HepG2 (cell line): Measurements from ENCODE around the gene PEX5L. TPM values are rescaled to one million over a fixed set of nuclear protein-coding genes. Genes with fewer than 3 reads are reported as not detected.
A peak's percentile ranks its signal among the peaks of the same experiment; 100 is the strongest.

Source experiments
- CAMTA2 ChIP-seq: sonication (generic); formaldehyde crosslinking; IDR thresholded peaks from 2 replicates; pipeline ENCODE4 v1.4.0; 2020; ENCODE audit warnings: mild to moderate bottlenecking, missing genetic modification reagents, borderline replicate concordance
- JUN ChIP-seq: sonication (generic); formaldehyde crosslinking; IDR thresholded peaks from 2 replicates; pipeline ENCODE4 v1.4.0; 2020; ENCODE audit warnings: mild to moderate bottlenecking, missing genetic modification reagents
- MBNL3 ChIP-seq: fragments of 250-450 bp; sonication (Bioruptor Pico); conservative IDR thresholded peaks from 2 replicates; pipeline ENCODE4 v1.8.0; 2022; ENCODE audit warnings: mild to moderate bottlenecking, inconsistent platforms
- PITX1 ChIP-seq: sonication (generic); formaldehyde crosslinking; IDR thresholded peaks from 2 replicates; pipeline ENCODE4 v1.5.1; 2020; ENCODE audit warnings: mild to moderate bottlenecking, missing genetic modification reagents
- STAG1 ChIP-seq: sonication (generic); formaldehyde crosslinking; IDR thresholded peaks from 2 replicates; pipeline ENCODE4 v1.4.0; 2020; ENCODE audit warnings: missing genetic modification reagents
- TGIF2 ChIP-seq: IDR thresholded peaks from 2 replicates; pipeline ENCODE4 v1.6.1; 2016; ENCODE audit warnings: control low read depth, missing compliant biosample characterization
- ZNF431 ChIP-seq: sonication (generic); formaldehyde crosslinking; IDR thresholded peaks from 2 replicates; pipeline ENCODE4 v1.9.0; 2022; ENCODE audit warnings: missing genetic modification reagents, low read depth, mild to moderate bottlenecking, borderline replicate concordance
- ZNF460 ChIP-seq: sonication (generic); formaldehyde crosslinking; IDR thresholded peaks from 2 replicates; pipeline ENCODE4 v1.5.1; 2020; ENCODE audit warnings: missing genetic modification reagents, mild to moderate bottlenecking, borderline replicate concordance
- ZNF652 ChIP-seq: IDR thresholded peaks from 2 replicates; pipeline ENCODE4 v1.6.1; 2016; ENCODE audit warnings: low read depth, borderline replicate concordance
- polyA plus RNA-seq, 8 experiments: library from polyadenylated mRNA; depleted of rRNA in 3 of 8; stranded (reverse) in 7 of 8; unstranded in 1 of 8; fragments of >200 nt; fragmentation: Illumina TruSeq in 4 of 8; extraction: Trizol in 4 of 8; gene quantifications; 2 replicates each; pipeline versions ENCODE4 v1.2.1 to v1.2.3, GENCODE V29; 2011 to 2016; ENCODE audit warnings: low read depth in 4 of 8, missing spikeins in 1 of 8, mixed read lengths in 1 of 8; ENCODE audit not compliant: insufficient read depth in 1 of 8
- total RNA-seq, 5 experiments: library from RNA; depleted of rRNA; stranded (reverse); fragments of >200 nt; fragmentation: Illumina TruSeq; extraction: Trizol; gene quantifications; 2 replicates each; pipeline ENCODE4 v1.2.3, GENCODE V29; 2016; ENCODE audit warnings: low read depth in 1 of 5
- TF ChIP-seq, protein P1 (sequence below): sonication (generic); formaldehyde crosslinking; IDR thresholded peaks from 2 replicates; pipeline ENCODE4 v1.5.1; 2020; ENCODE audit warnings: mild to moderate bottlenecking, missing genetic modification reagents, borderline replicate concordance
- TF ChIP-seq, protein P2 (sequence below): sonication (generic); formaldehyde crosslinking; IDR thresholded peaks from 2 replicates; pipeline ENCODE4 v1.4.0; 2020; ENCODE audit warnings: missing genetic modification reagents, mild to moderate bottlenecking, borderline replicate concordance
- TF ChIP-seq, protein P3 (sequence below): sonication (generic); formaldehyde crosslinking; conservative IDR thresholded peaks from 2 replicates; pipeline ENCODE4 v1.8.0; 2022; ENCODE audit warnings: mild to moderate bottlenecking, moderate library complexity, missing genetic modification reagents
- TF ChIP-seq, protein P4 (sequence below): sonication (generic); formaldehyde crosslinking; IDR thresholded peaks from 2 replicates; pipeline ENCODE4 v1.4.0; 2020; ENCODE audit warnings: mild to moderate bottlenecking, low read depth, missing genetic modification reagents
- TF ChIP-seq, protein P5 (sequence below): sonication (generic); formaldehyde crosslinking; IDR thresholded peaks from 2 replicates; pipeline ENCODE4 v1.4.0; 2020; ENCODE audit warnings: missing genetic modification reagents

Gene PEX5L
- total and polyA plus RNA-seq, 2 of the 13 experiments (the other 11 are each of a cell fraction or from before 2014, with no cell fraction given): not detected

DNA sequence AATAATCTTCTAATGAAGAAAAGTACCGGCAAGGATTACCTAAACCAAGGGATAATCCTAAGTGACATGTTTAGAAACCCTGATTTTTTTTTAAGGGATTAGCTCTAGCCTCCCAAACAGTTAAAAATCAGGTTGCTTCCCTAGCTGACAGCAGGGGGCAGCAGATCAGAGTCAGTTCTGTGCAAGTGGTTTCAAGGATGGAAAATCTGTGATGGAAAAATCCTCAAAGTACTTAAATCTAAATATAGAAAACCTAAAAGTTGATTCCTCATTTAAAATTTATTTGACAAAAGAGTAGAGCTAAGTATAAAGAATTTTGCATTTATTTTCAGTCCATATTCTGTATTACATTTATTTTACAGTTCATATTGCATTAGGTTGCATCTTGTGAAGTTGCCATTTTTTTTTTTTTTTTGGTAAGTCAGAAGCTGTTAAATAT, 107.6 kb downstream of the PEX5L start (continued):
- TF ChIP-seq, protein P1, sequence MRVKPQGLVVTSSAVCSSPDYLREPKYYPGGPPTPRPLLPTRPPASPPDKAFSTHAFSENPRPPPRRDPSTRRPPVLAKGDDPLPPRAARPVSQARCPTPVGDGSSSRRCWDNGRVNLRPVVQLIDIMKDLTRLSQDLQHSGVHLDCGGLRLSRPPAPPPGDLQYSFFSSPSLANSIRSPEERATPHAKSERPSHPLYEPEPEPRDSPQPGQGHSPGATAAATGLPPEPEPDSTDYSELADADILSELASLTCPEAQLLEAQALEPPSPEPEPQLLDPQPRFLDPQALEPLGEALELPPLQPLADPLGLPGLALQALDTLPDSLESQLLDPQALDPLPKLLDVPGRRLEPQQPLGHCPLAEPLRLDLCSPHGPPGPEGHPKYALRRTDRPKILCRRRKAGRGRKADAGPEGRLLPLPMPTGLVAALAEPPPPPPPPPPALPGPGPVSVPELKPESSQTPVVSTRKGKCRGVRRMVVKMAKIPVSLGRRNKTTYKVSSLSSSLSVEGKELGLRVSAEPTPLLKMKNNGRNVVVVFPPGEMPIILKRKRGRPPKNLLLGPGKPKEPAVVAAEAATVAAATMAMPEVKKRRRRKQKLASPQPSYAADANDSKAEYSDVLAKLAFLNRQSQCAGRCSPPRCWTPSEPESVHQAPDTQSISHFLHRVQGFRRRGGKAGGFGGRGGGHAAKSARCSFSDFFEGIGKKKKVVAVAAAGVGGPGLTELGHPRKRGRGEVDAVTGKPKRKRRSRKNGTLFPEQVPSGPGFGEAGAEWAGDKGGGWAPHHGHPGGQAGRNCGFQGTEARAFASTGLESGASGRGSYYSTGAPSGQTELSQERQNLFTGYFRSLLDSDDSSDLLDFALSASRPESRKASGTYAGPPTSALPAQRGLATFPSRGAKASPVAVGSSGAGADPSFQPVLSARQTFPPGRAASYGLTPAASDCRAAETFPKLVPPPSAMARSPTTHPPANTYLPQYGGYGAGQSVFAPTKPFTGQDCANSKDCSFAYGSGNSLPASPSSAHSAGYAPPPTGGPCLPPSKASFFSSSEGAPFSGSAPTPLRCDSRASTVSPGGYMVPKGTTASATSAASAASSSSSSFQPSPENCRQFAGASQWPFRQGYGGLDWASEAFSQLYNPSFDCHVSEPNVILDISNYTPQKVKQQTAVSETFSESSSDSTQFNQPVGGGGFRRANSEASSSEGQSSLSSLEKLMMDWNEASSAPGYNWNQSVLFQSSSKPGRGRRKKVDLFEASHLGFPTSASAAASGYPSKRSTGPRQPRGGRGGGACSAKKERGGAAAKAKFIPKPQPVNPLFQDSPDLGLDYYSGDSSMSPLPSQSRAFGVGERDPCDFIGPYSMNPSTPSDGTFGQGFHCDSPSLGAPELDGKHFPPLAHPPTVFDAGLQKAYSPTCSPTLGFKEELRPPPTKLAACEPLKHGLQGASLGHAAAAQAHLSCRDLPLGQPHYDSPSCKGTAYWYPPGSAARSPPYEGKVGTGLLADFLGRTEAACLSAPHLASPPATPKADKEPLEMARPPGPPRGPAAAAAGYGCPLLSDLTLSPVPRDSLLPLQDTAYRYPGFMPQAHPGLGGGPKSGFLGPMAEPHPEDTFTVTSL (CRISPR knock-in tag): no peak
- TF ChIP-seq JUN (no peak), STAG1 (CRISPR knock-in tag) (peak; percentile 52), ZNF652 (CRISPR knock-in tag) (peak; percentile 73), PITX1 (CRISPR knock-in tag) (peak; percentile 71; the same call in 1 of the 2 replicates), ZNF431 (CRISPR knock-in tag) (no peak), CAMTA2 (CRISPR knock-in tag) (no peak), MBNL3 (no peak), TGIF2 (CRISPR knock-in tag) (no peak), ZNF460 (no peak)
- TF ChIP-seq, protein P2, sequence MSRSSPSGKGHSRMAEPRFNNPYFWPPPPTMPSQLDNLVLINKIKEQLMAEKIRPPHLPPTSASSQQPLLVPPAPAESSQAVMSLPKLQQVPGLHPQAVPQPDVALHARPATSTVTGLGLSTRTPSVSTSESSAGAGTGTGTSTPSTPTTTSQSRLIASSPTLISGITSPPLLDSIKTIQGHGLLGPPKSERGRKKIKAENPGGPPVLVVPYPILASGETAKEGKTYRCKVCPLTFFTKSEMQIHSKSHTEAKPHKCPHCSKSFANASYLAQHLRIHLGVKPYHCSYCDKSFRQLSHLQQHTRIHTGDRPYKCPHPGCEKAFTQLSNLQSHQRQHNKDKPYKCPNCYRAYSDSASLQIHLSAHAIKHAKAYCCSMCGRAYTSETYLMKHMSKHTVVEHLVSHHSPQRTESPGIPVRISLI: 0 out of 2 replicates have a peak, but pooled peaks have one; percentile 15
- TF ChIP-seq, protein P3, sequence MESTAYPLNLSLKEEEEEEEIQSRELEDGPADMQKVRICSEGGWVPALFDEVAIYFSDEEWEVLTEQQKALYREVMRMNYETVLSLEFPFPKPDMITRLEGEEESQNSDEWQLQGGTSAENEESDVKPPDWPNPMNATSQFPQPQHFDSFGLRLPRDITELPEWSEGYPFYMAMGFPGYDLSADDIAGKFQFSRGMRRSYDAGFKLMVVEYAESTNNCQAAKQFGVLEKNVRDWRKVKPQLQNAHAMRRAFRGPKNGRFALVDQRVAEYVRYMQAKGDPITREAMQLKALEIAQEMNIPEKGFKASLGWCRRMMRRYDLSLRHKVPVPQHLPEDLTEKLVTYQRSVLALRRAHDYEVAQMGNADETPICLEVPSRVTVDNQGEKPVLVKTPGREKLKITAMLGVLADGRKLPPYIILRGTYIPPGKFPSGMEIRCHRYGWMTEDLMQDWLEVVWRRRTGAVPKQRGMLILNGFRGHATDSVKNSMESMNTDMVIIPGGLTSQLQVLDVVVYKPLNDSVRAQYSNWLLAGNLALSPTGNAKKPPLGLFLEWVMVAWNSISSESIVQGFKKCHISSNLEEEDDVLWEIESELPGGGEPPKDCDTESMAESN (CRISPR knock-in tag): no peak
- TF ChIP-seq, protein P4, sequence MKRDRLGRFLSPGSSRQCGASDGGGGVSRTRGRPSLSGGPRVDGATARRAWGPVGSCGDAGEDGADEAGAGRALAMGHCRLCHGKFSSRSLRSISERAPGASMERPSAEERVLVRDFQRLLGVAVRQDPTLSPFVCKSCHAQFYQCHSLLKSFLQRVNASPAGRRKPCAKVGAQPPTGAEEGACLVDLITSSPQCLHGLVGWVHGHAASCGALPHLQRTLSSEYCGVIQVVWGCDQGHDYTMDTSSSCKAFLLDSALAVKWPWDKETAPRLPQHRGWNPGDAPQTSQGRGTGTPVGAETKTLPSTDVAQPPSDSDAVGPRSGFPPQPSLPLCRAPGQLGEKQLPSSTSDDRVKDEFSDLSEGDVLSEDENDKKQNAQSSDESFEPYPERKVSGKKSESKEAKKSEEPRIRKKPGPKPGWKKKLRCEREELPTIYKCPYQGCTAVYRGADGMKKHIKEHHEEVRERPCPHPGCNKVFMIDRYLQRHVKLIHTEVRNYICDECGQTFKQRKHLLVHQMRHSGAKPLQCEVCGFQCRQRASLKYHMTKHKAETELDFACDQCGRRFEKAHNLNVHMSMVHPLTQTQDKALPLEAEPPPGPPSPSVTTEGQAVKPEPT: no peak
- TF ChIP-seq, protein P5, sequence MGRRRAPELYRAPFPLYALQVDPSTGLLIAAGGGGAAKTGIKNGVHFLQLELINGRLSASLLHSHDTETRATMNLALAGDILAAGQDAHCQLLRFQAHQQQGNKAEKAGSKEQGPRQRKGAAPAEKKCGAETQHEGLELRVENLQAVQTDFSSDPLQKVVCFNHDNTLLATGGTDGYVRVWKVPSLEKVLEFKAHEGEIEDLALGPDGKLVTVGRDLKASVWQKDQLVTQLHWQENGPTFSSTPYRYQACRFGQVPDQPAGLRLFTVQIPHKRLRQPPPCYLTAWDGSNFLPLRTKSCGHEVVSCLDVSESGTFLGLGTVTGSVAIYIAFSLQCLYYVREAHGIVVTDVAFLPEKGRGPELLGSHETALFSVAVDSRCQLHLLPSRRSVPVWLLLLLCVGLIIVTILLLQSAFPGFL (CRISPR knock-in tag): no peak
